ENCODE data around the gene RAB11B. TPM values are rescaled to one million over a fixed set of nuclear protein-coding genes. Genes with fewer than 3 reads are reported as not detected.
"Not testable (repeated sequence)": the region's sequence is repeated elsewhere in the genome, so short reads cannot be mapped to it uniquely, and the experiment has no call there.

The RAB11B gene
- total and polyA plus RNA-seq, 2 of the 13 experiments (the other 11 are each of a cell fraction or from before 2014, with no cell fraction given) = 6.0 to 28.4 TPM

- CTCF ChIA-PET (ENCODE audit: low intra/inter-chr PET ratio, low total read pairs); in situ Hi-C loops (cut with HindIII; ENCODE audit: extremely low pct_ligation_motif_present, low pct_unique_long_range_greater_than_20kb): not testable (repeated sequence)
- POLR2A ChIA-PET = interaction anchor here (0.9 to 8.0 kb wide), 4 partner anchors 11 to 24 kb away, joined by 3 to 82 read pairs (median 40); partner anchors contain the start of genes HNRNPM and MARCHF2
Measured at GRCh38 chr19:8425331-8425730, 35.2 kb downstream of the RAB11B start.

GRCh38 chr19:8426283-8426682, 36.1 kb downstream of the RAB11B start:
- ChIA-PET CTCF (ENCODE audit: low intra/inter-chr PET ratio, low total read pairs) (no interaction called here), POLR2A (interaction anchor here (3.8 to 8.0 kb wide), 2 partner anchors 19 to 23 kb away, joined by 13 to 82 read pairs; partner anchors contain the start of gene HNRNPM)
- no peaks in the 10 kb centered on the region for H3K27me3 ChIP-seq (ENCODE audit: control insufficient read depth in 1 of 2, insufficient read depth in 2 of 2, low read length in 2 of 2)
- 93% methylated on average over 3 of the region's 7 CpGs for WGBS (ENCODE audit: low lambda C conversion rate)
- no peaks in the 10 kb centered on the region for H3K36me3 ChIP-seq (replicated peaks in 1 of 2; ENCODE audit: control insufficient read depth in 1 of 2, insufficient read depth in 2 of 2, low read length in 2 of 2)
- FAIRE-seq (no peak), ATAC-seq (no peak), DNase-seq (ENCODE audit: low spot score) (no peak)
- H3K79me2 ChIP-seq (ENCODE audit: insufficient read depth, low read length) = no peaks in the 10 kb centered on the region
- no peak overlapping the region for H3K9ac ChIP-seq (ENCODE audit: insufficient read depth, low read depth, low read length)
- H4K20me1 ChIP-seq (ENCODE audit: insufficient read depth, low read length) = no peaks in the 10 kb centered on the region
- intact Hi-C loops (cut with micrococcal nuclease; ENCODE audit: unreplicated experiment) = no loop called here
- no peak overlapping the region for H2AFZ ChIP-seq (ENCODE audit: low read length)
- H3K4me2 ChIP-seq (ENCODE audit: low read depth, low read length) = no peak overlapping the region
- BruUV-seq (replicated peaks) = no TSS peak
- in situ Hi-C loops (cut with HindIII; ENCODE audit: extremely low pct_ligation_motif_present, low pct_unique_long_range_greater_than_20kb) = no loop called here
- no peak overlapping the region for H3K4me3 ChIP-seq (replicated peaks in 1 of 3; ENCODE audit: insufficient read depth in 1 of 3, low read depth in 2 of 3, low read length in 3 of 3)
- no peak overlapping the region for H3K27ac ChIP-seq (ENCODE audit: extremely low read length, insufficient read depth, low read length)
- H3K9me3 ChIP-seq (ENCODE audit: low read length) = no peaks in the 10 kb centered on the region
- no peak for TF ChIP-seq ISX (CRISPR knock-in tag; conservative IDR thresholded peaks at IDR 0.05)
- TF ChIP-seq EED (CRISPR knock-in tag; IDR thresholded peaks at IDR 0.05) = no peak
- no peak for TF ChIP-seq NPAS2 (CRISPR knock-in tag; IDR thresholded peaks at IDR 0.05; ENCODE audit: borderline replicate concordance)
- no peak for TF ChIP-seq GABPB1 (CRISPR knock-in tag; IDR thresholded peaks at IDR 0.05)
- peaks cover 38% of the 10 kb centered on the region for H3K4me1 ChIP-seq (ENCODE audit: insufficient read depth, low read length)

More at GRCh38 chr19:8425331-8425730, 35.2 kb downstream of the RAB11B start:
- H3K9me3 ChIP-seq (ENCODE audit: low read length); H2AFZ ChIP-seq (ENCODE audit: low read length); FAIRE-seq; H3K4me3 ChIP-seq (replicated peaks in 1 of 3; ENCODE audit: insufficient read depth in 1 of 3, low read depth in 2 of 3, low read length in 3 of 3); H3K36me3 ChIP-seq (replicated peaks in 1 of 2; ENCODE audit: control insufficient read depth in 1 of 2, insufficient read depth in 2 of 2, low read length in 2 of 2); DNase-seq (ENCODE audit: low spot score); H4K20me1 ChIP-seq (ENCODE audit: insufficient read depth, low read length); H3K4me2 ChIP-seq (ENCODE audit: low read depth, low read length); intact Hi-C loops (cut with micrococcal nuclease; ENCODE audit: unreplicated experiment); H3K9ac ChIP-seq (ENCODE audit: insufficient read depth, low read depth, low read length); BruUV-seq (replicated peaks); H3K27ac ChIP-seq (ENCODE audit: extremely low read length, insufficient read depth, low read length); H3K79me2 ChIP-seq (ENCODE audit: insufficient read depth, low read length); ATAC-seq; H3K27me3 ChIP-seq (ENCODE audit: control insufficient read depth in 1 of 2, insufficient read depth in 2 of 2, low read length in 2 of 2): not testable (repeated sequence)
- WGBS (ENCODE audit: low lambda C conversion rate) = 55% methylated on average over 6 of the region's 6 CpGs
- peaks cover 39% of the 10 kb centered on the region for H3K4me1 ChIP-seq (ENCODE audit: insufficient read depth, low read length)
